ENCODE measurements around the gene GPR137. TPM values are rescaled to one million over a fixed set of nuclear protein-coding genes. Genes with fewer than 3 reads are reported as not detected.

GPR137 gene, protein sequence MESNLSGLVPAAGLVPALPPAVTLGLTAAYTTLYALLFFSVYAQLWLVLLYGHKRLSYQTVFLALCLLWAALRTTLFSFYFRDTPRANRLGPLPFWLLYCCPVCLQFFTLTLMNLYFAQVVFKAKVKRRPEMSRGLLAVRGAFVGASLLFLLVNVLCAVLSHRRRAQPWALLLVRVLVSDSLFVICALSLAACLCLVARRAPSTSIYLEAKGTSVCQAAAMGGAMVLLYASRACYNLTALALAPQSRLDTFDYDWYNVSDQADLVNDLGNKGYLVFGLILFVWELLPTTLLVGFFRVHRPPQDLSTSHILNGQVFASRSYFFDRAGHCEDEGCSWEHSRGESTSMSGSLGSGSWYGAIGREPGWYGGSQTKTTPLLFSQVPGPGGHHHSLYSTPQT
- total RNA-seq: 10 to 100 TPM; 40.6 to 41.4 TPM

DNA sequence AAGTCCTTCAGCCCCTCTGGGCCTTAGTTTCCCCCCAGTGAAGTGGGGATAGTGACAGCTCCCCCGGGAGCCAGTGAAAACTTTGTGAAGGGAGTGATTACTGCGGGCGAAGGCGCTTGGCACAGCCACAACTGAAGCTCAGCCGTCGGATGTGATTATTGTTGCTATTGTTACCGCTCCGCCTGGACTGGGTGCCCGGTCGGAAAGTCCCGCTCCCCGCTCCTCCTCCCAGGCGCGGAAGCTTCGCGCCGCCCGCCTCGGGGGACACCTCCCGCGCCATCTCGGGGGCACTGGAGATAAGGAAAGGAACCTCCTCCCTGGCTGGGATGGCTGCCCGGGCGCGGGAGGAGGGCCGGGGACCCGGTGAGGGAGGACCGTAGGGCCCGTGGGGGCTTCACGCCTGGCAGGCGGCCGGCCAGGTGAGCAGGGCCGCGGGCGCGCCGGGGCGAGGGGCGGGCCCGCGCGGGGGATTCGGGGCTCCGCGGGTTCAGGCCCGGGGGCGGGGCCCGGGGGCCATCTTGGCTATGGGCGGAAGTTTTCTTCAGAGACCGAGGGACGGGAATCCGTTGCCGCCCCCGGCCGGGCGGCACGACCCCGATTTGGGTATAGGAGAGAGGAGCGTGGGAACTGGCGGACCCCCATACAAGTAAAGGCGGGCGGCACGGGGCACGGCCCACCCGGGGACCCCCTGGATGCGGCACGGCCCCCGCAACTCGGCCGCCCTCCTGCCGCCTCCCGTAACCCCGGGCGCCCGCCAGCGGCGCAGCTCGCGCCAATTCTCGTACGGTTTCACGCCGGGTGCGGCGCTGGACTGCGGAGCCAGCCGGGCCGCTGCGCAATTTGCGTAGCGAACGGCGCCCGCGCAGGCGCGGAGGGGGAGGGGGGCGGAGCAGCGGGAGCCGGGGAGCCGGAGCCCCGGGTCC lies at the start of gene GPR137:
Gene GPR137 (plus strand): TSS at position 887 of the 923 bp plus-strand sequence. CDS start 677 bp downstream, outside the sequence.
- Mint-ChIP-seq H3K27me3 (no peaks in the 10 kb centered on the region), H3K4me1 (peaks cover 10% of the 10 kb centered on the region), H3K4me3 (peak within 1 kb of the TSS; percentile 80), H3K9me3 (no peaks in the 10 kb centered on the region), H3K36me3 (ENCODE audit: low read depth) (peaks cover 19% of the 10 kb centered on the region), H3K27ac (peak within 1 kb of the TSS; percentile 90)
- ATAC-seq (replicated peaks): peak; percentile 68

- peak overlapping the region; percentile 22 for H3K4me3 Mint-ChIP-seq
- H3K36me3 Mint-ChIP-seq (ENCODE audit: low read depth): peaks cover 58% of the 10 kb centered on the region
- H3K27ac Mint-ChIP-seq: peak overlapping the region; percentile 87
- H3K9me3 Mint-ChIP-seq: no peaks in the 10 kb centered on the region
- peaks cover 18% of the 10 kb centered on the region for H3K4me1 Mint-ChIP-seq
- no peak for ATAC-seq (replicated peaks)
- no peaks in the 10 kb centered on the region for H3K27me3 Mint-ChIP-seq
Observed at GRCh38 chr11:64237484-64237951, 48.1 kb upstream of the GPR137 start.

DNA sequence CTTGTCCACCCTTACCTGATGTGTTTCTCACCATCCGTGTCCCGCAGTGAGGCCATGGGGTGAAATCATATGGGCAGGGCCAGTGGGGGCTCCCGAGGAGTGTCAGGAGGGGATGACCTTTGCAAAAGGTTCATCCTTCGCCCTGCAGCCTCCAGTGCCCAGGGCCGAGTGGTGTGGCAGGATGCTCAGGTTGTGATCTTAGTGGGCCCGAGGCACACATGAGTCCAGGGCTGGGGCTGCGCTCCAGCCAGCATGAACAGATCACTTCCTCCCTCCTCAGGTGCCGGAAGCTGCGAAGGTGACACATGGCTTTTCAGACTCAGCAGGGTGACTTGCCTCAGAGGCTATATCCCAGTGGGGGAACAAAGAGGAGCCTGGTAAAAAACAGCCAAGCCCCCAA lies 47.6 kb upstream of the GPR137 start:
- Mint-ChIP-seq H3K9me3 (no peaks in the 10 kb centered on the region), H3K27ac (peak overlapping the region; percentile 87), H3K4me3 (peak overlapping the region; percentile 22), H3K27me3 (no peaks in the 10 kb centered on the region), H3K4me1 (peaks cover 18% of the 10 kb centered on the region), H3K36me3 (ENCODE audit: low read depth) (peaks cover 64% of the 10 kb centered on the region)
- ATAC-seq (replicated peaks): no peak

- Mint-ChIP-seq H3K4me1 (peaks cover 18% of the 10 kb centered on the region), H3K4me3 (no peak overlapping the region), H3K9me3 (no peaks in the 10 kb centered on the region), H3K27me3 (no peaks in the 10 kb centered on the region), H3K27ac (no peak overlapping the region), H3K36me3 (ENCODE audit: low read depth) (peaks cover 73% of the 10 kb centered on the region)
- ATAC-seq (replicated peaks): no peak
Observed at GRCh38 chr11:64238999-64239398, 46.6 kb upstream of the GPR137 start.

DNA sequence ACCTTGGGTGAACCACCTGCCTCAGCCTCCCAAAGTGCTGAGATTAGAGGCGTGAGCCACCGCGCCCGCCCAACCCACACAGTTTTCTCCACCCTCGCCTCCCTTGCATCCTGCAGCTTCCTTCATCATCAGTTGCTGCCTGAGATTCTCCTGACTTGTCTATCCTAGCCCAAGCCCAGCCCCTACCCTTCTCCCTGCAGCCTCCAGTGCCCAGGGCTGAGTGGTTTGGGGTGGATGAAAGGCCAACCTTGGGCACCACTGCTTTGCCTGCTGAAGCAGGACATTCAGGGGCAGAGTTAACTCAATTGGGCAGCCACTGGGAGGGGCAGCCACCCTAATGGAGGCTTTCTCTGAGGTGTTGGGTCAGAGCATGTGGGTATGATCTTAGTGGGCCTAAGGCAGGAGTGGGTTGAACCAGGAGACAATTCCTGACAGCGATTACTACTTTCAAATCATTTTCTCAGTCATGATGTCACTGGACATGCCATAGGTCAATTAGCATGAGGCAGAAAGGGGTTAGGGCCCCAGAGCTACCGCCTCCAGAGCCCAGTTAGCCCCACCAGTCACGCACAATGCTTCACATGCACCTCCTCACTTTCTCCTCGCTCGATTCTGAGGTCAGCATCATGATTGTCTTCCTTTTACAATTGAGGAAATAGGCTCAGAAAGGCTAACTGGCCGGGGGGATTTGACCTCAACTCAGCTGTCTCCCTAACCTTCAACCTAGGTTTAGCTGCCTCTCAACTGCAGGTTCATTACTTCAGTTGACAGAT lies 45.8 kb upstream of the GPR137 start:
- H3K4me3 Mint-ChIP-seq: peak overlapping the region; percentile 95

DNA sequence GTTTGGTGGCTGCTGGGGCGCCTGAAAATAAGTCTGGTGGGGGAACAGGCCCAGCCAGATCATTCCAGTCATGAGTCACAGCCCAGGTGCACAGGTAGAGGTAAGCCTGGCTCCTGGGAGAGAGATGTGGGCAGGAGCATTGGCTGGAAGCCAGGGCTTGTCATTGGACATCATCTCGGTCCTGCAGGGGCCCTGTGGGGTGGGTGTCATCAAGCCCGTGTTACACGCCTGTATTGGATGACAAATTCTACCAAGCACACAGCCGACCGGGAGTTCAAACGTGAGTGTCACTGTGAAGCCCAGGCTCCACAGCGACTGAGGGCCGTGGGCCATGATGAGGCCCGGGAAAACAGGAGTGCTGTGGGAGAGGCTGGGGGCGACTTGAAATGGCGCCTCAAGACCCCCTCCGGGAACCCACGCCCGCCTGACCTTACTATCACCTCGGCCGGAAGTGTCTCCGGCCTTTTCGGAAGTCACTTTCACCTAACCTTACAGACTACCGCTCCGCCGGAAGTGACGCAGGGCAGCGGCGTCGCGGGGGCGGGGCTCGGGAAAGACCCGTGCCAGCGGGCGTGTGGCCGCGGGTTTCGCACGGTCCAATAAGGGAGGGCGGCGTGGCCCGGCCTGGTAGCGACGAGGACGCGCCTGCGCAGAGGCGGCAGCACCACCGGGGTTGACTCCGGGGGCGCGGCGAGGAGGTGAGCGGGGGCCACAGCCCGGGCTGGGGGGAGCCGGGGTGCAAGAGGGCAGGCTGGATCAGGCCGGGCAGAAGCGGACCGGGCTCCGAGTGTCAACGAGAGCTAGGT lies 45.0 kb upstream of the GPR137 start, which contains the start of gene FKBP2:
Gene FKBP2 (plus strand): TSS at position 661 of the 806 bp plus-strand sequence. CDS start 1,293 bp downstream, outside the sequence.
- Mint-ChIP-seq H3K36me3 (ENCODE audit: low read depth) (peaks cover 82% of the 10 kb centered on the region), H3K4me3 (peak within 1 kb of the TSS; percentile 95), H3K9me3 (no peaks in the 10 kb centered on the region), H3K27me3 (no peaks in the 10 kb centered on the region), H3K27ac (peak within 1 kb of the TSS; percentile 96), H3K4me1 (peaks cover 13% of the 10 kb centered on the region)
- ATAC-seq (replicated peaks): peak; percentile 65

More for the DNA sequence above, 45.8 kb upstream of the GPR137 start:
- Mint-ChIP-seq H3K36me3 (ENCODE audit: low read depth) (peaks cover 81% of the 10 kb centered on the region), H3K27me3 (no peaks in the 10 kb centered on the region), H3K27ac (peak overlapping the region; percentile 96), H3K9me3 (no peaks in the 10 kb centered on the region), H3K4me1 (peaks cover 18% of the 10 kb centered on the region)
- no peak for ATAC-seq (replicated peaks)

GRCh38 chr11:64241241-64241490 lies 44.5 kb upstream of the GPR137 start:
- Mint-ChIP-seq H3K4me3 (peak overlapping the region; percentile 95), H3K27ac (peak overlapping the region; percentile 96), H3K9me3 (no peaks in the 10 kb centered on the region), H3K27me3 (no peaks in the 10 kb centered on the region), H3K4me1 (peaks cover 13% of the 10 kb centered on the region), H3K36me3 (ENCODE audit: low read depth) (peaks cover 85% of the 10 kb centered on the region)
- ATAC-seq (replicated peaks): peak; percentile 84

- peak overlapping the region; percentile 96 for H3K27ac Mint-ChIP-seq
- peak; percentile 0 for ATAC-seq (replicated peaks)
- H3K4me1 Mint-ChIP-seq: peaks cover 13% of the 10 kb centered on the region
- peaks cover 84% of the 10 kb centered on the region for H3K36me3 Mint-ChIP-seq (ENCODE audit: low read depth)
- no peaks in the 10 kb centered on the region for H3K9me3 Mint-ChIP-seq
- no peaks in the 10 kb centered on the region for H3K27me3 Mint-ChIP-seq
- peak overlapping the region; percentile 95 for H3K4me3 Mint-ChIP-seq
Observed at GRCh38 chr11:64241491-64242374, 43.9 kb upstream of the GPR137 start.

GRCh38 chr11:64243236-64243854 lies 42.3 kb upstream of the GPR137 start:
- Mint-ChIP-seq H3K36me3 (ENCODE audit: low read depth) (peaks cover 72% of the 10 kb centered on the region), H3K9me3 (no peaks in the 10 kb centered on the region), H3K4me1 (peaks cover 9% of the 10 kb centered on the region), H3K27me3 (no peaks in the 10 kb centered on the region), H3K4me3 (peak overlapping the region; percentile 95), H3K27ac (no peak overlapping the region)
- no peak for ATAC-seq (replicated peaks)

GRCh38 chr11:64244107-64244506 lies 41.5 kb upstream of the GPR137 start:
- H3K4me3 Mint-ChIP-seq: peak overlapping the region; percentile 95
- no peak for ATAC-seq (replicated peaks)
- no peak overlapping the region for H3K27ac Mint-ChIP-seq
- peaks cover 9% of the 10 kb centered on the region for H3K4me1 Mint-ChIP-seq
- H3K9me3 Mint-ChIP-seq: no peaks in the 10 kb centered on the region
- peaks cover 70% of the 10 kb centered on the region for H3K36me3 Mint-ChIP-seq (ENCODE audit: low read depth)
- H3K27me3 Mint-ChIP-seq: no peaks in the 10 kb centered on the region

DNA sequence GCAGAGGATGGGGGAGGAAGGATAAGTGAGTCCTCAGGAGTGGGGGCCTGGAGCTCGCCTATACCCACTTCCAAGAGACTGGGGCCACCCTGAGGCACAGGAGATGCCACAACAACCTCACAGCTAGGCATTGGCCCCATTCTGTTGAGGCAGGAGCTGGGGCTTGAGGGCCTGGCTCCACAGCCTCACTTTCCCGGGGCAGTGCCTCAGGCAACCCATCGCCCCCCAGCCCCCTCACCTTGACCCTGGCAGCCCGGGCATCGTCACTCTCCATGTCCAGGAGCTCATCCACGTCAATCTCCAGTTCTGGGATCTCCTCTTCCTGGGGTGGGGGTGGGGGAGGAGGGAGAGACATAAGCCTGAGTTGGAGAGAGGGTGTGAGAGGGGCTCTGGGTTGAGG lies 40.7 kb upstream of the GPR137 start:
- Mint-ChIP-seq H3K27me3 (no peaks in the 10 kb centered on the region), H3K9me3 (no peaks in the 10 kb centered on the region), H3K4me1 (peaks cover 9% of the 10 kb centered on the region)

DNA sequence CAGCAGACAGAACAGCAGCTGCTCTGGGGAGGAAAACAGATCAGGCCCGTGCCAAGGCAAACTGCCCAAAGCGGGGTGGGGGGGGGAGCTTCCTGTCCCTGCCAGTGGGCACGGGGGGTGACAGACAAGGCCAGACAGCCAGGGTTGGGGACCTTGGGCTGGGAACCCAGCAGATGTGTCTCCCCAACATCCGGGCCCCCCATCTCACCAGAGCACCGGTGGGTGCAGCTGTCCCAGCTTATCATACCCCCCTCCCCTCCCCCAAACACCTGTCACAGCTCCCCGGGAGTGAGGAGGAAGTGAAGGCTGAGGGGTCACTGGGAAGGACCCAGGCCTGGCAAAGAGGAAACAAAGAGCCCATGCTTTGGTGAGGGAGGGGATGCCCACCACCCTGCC lies 40.2 kb upstream of the GPR137 start:
- no peaks in the 10 kb centered on the region for H3K9me3 Mint-ChIP-seq
- H3K4me3 Mint-ChIP-seq: peak overlapping the region; percentile 95
- H3K4me1 Mint-ChIP-seq: peaks cover 5% of the 10 kb centered on the region
- H3K27ac Mint-ChIP-seq: peak overlapping the region; percentile 89
- H3K36me3 Mint-ChIP-seq (ENCODE audit: low read depth): peaks cover 61% of the 10 kb centered on the region
- ATAC-seq (replicated peaks): no peak
- no peaks in the 10 kb centered on the region for H3K27me3 Mint-ChIP-seq

More for the DNA sequence above, 40.7 kb upstream of the GPR137 start:
- Mint-ChIP-seq H3K4me3 (peak overlapping the region; percentile 95), H3K27ac (peak overlapping the region; percentile 89), H3K36me3 (ENCODE audit: low read depth) (peaks cover 65% of the 10 kb centered on the region)
- ATAC-seq (replicated peaks): no peak
